Stimulated activated CD8-positive, alpha-beta memory T cell treated with anti-CD3 and anti-CD28 coated beads, Interleukin-7, amount 100 ng/mL, for 1 hour (primary cell): Measurements from ENCODE around the gene HRK.

ENCODE experiments used
- DNase-seq, 2 donors: peaks; one replicate each; pipeline ENCODE4 v3.0.0-alpha.2; 2020; ENCODE audit warnings: low read depth in 2 of 2

Gene HRK

GRCh38 chr12:116867523-116867922, 13.7 kb downstream of the HRK start:
- DNase-seq = no peak

DNA sequence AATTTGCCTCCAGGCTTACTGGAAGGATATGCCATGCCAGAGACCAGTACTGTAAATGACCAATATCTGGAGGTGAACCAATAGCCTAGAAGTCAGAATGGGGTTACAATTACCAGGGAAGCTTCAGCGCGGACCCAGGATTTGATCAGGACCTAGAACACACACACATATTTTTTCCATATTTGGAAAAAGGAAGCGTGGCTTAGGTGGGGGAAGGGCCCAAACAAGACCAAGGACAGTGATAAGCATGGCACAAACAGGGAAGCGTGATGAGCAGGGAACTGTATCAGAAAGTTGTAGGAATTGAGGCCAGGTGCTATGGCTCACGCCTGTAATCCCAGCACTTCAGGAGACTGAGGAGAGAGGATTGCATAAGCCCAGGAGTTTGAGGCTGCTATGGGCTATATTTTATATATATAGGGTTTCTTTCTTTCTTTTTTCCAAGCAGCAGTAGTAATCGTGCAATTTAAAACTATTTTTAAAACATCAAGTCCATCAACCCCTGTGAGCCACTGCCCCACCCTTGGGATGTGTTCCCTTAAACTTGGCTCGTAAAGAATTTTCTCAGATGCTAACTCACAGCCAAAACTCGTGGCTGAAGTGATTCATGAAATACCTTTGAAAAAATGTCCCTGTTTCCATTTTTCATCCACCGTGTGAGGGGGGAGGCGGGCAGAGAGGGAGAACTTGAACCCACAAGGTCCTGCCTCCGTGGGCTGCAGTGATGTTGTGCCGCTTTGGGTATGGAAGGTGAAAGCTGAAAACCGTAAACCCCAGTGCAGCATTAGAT, 16.7 kb downstream of the HRK start:
- DNase-seq = no peak

GRCh38 chr12:116863275-116863767, 17.9 kb downstream of the HRK start:
- DNase-seq = no peak

GRCh38 chr12:116862167-116862566, 19.1 kb downstream of the HRK start:
- DNase-seq = no peak

DNA sequence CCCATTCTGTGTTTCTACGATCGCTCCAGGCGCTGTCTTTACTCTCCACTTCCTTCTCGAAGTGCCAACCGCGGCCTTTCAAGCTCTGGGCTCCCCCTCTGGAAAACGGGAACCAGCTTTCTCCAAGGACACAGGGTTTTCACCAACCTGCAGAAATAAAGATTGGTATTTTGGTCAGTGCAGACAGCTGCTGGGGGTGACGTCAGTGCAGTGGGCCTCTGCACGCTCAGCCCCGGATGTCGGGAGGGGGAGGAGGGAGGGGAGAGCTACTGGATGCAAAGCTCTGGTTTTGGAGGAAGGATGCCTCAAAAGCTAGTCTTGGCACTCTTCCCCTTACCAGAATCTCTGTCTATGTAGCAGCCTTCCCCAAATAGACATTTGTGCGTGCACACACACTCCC, 19.9 kb downstream of the HRK start:
- DNase-seq = no peak

GRCh38 chr12:116860263-116860662, 21.0 kb downstream of the HRK start:
- no peak for DNase-seq

- no peak for DNase-seq
These were observed 22.2 kb downstream of the HRK start for GRCh38 chr12:116859079-116859478.

DNA sequence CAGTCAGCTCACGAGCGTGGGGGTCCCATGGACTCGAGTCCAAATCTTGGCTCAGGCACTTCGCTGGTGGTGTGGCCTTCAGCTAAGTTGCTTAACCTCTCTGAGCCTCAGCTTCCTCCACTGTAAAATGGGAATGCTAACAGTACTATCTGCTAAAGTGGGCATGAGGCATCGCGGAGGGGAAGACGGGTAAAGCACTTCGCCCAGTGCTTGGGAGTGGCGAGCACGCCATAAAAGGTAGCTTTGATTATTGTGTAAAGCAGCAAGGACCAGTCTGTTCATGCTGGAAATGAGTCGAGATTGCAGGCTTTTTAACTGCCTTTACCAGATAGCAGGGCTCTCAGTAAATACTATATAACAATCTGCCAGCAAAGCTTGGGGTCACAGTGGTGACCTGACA, 24.5 kb downstream of the HRK start:
- DNase-seq = no peak

- DNase-seq = no peak
These were observed 25.3 kb downstream of the HRK start for GRCh38 chr12:116855744-116856470.

- no peak for DNase-seq
These were observed 27.7 kb downstream of the HRK start for GRCh38 chr12:116853507-116853906.

DNA sequence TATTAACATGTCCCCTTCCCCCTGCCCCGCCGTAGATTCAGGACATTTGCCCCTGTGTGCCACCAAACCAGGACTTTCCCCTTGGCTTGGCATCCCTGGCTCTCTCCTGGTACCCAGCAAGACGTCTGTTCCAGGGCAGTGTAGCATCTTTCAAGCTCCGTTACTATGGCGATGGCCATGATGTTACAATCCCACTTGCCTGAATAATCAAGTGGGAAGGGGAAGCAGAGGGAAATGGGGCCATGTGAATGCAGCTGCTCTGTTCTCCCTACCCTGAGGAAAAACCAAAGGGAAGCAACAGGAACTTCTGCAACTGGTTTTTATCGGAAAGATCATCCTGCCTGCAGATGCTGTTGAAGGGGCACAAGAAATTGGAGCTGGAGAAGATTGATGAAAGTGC, 28.9 kb downstream of the HRK start:
- DNase-seq = no peak

- no peak for DNase-seq
These were observed 32.0 kb downstream of the HRK start for GRCh38 chr12:116849216-116849615.

DNA sequence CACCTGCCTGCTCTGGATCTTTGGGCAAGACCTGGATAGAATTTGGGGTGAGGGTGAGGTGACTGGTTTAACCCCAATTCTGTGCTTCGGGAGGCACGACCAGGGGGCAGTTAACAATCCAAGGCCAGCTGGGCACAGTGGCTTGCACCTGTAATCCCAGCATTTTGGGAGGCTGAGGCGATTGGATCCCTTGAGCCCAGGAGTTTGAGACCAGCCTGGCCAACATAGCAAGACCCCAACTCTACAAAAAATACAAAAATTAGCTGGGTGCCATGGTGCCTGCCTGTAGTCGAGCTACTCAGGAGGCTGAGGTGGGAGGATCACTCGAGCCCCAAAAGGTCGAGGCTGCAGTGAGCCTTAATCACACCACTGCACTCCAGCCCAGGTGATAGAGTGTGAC, 38.2 kb downstream of the HRK start:
- no peak for DNase-seq

GRCh38 chr12:116839287-116839830, 41.9 kb downstream of the HRK start:
- no peak for DNase-seq

DNA sequence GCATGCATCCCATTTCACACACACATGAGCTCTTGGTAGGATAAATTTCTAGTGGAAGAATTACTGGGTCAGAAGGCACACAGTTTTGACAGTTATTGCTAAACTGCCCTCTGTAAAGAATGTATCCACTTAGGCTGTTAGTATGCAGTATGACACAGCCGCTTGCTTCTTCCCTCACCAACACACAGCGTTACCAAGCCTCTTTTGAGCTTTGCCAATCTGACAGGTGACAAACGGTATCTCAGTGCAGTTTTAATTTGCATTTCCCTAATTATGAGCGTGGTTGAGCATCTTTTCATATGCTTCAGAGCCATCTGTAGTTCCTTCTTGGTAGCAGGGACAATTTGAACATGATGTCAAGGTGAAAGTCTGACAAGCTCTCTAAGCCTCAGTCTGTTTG, 42.9 kb downstream of the HRK start:
- DNase-seq = no peak

DNA sequence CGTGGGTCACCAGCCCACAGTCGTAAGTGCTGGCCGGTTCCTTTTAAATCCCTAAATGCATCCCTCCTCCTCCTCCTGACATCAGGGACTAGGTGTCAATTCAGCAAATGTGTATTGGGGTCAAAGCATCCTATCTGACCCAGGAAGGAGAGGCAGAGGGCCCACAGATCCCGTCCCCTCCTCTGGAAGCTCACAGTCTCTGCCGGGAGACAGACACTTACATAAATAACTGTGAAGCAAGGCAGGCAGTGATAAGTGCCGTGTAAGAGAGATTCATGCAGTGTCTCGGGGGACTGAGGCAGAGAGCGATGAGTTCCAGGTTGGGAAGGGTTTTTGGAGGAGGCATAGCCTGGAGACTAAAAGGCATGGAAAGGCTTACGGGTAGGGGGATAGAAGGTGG, 44.1 kb downstream of the HRK start:
- no peak for DNase-seq

- DNase-seq = no peak
These were observed 45.8 kb downstream of the HRK start for GRCh38 chr12:116835484-116835883.

GRCh38 chr12:116833474-116833873, 47.8 kb downstream of the HRK start:
- no peak for DNase-seq

GRCh38 chr12:116832353-116832752, 48.9 kb downstream of the HRK start:
- DNase-seq = no peak

DNA sequence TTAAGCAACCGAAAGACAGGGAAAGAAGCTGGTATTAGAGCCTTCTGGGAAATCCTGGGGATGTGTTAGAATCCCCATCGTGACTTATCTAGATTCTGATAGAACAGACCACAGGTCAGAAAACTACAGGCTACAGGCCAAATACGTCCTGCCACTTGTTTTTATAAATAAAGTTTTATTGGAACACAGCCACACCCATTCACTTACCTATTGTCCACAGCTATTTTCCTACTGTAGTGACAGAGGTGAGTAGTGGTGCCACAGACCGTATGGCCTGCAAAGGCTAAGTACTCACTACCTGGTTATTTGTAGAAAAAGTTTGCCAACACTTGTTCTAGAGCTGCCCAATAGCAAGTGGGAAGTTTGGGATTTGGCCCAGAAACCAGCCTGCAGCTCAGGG, 53.8 kb downstream of the HRK start:
- DNase-seq = no peak

- DNase-seq = no peak
These were observed 60.0 kb downstream of the HRK start for GRCh38 chr12:116821291-116821690.

- no peak for DNase-seq
These were observed 61.1 kb downstream of the HRK start for GRCh38 chr12:116820064-116820656.
